Astrocyte (in vitro differentiated cells and primary cell): ENCODE data around the gene LAMA1.

Experiments used
- EZH2 ChIP-seq: IDR thresholded peaks from 2 replicates; pipeline ENCODE4 v1.6.1; 2012; ENCODE audit warnings: mild to moderate bottlenecking, low read length, inconsistent platforms; ENCODE audit not compliant: insufficient read depth
- TF ChIP-seq, protein P1 (sequence below): IDR thresholded peaks from 2 replicates; pipeline ENCODE4 v1.5.1; 2011; ENCODE audit warnings: low read depth, mild to moderate bottlenecking, inconsistent platforms, low read length, moderate library complexity; ENCODE audit not compliant: insufficient read depth

DNA sequence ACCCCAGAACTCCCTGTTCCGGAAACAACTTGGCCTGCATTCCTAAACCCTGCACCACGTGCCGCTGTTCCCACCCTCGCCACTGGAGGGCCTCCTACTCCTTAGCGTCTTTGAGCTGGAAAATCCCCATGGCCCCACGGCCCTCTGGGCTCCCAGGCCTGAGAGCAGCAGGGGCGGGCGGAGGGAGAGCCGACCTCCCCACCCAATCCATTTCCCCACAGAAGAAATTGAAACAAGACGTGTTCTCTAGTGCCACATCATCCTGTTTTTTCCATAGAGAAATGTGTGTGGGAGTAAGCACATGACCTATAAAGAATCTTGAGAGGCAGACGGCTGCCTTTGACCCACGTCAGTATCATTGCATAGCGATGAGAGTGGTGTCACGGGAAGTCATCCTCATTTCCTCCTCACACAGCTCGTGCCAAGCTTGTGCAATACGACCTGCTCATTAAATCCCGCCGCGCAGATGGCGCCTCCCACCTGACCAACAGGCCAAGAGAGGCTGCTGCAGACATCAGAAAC, 79.2 kb downstream of the LAMA1 start:
- TF ChIP-seq EZH2 = no peak
- TF ChIP-seq, protein P1, sequence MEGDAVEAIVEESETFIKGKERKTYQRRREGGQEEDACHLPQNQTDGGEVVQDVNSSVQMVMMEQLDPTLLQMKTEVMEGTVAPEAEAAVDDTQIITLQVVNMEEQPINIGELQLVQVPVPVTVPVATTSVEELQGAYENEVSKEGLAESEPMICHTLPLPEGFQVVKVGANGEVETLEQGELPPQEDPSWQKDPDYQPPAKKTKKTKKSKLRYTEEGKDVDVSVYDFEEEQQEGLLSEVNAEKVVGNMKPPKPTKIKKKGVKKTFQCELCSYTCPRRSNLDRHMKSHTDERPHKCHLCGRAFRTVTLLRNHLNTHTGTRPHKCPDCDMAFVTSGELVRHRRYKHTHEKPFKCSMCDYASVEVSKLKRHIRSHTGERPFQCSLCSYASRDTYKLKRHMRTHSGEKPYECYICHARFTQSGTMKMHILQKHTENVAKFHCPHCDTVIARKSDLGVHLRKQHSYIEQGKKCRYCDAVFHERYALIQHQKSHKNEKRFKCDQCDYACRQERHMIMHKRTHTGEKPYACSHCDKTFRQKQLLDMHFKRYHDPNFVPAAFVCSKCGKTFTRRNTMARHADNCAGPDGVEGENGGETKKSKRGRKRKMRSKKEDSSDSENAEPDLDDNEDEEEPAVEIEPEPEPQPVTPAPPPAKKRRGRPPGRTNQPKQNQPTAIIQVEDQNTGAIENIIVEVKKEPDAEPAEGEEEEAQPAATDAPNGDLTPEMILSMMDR = peak; percentile 73
